Thyroid gland (tissue), 4 donors: ENCODE measurements around the gene CACNA1S. TPM values are rescaled to one million over a fixed set of nuclear protein-coding genes. Genes with fewer than 3 reads are reported as not detected.

ENCODE experiments used
- DNase-seq, 2 donors: peaks; one replicate each; pipeline ENCODE4 v3.0.0-alpha.2; 2019
- H3K27ac ChIP-seq, 3 donors: fragments of 200-600 bp; sonication (generic); 1 replicate in 2 of 3; 2 replicates in 1 of 3; pipeline ENCODE4 v1.5.1; 2016 to 2019; ENCODE audit warnings: mild to moderate bottlenecking in 1 of 3, moderate library complexity in 1 of 3
- H3K27me3 ChIP-seq: fragments of 200-600 bp; sonication (generic); one replicate; pipeline ENCODE4 v1.5.1; 2019
- H3K36me3 ChIP-seq, 2 donors: fragments of 200-600 bp; sonication (generic); one replicate each; pipeline ENCODE4 v1.5.1; 2016 to 2019
- H3K4me1 ChIP-seq, 2 donors: fragments of 200-600 bp; sonication (generic); one replicate each; pipeline ENCODE4 v1.5.1; 2017 to 2019
- H3K4me3 ChIP-seq, 3 donors: fragments of 200-600 bp; sonication (generic); replicated peaks in 1 of 3; 1 replicate in 2 of 3; 2 replicates in 1 of 3; pipeline ENCODE4 v1.5.1; 2016; ENCODE audit warnings: mild to moderate bottlenecking in 1 of 3
- H3K9me3 ChIP-seq: fragments of 200-600 bp; sonication (generic); one replicate; pipeline ENCODE4 v1.5.1; 2017
- CTCF ChIP-seq, 6 experiments: fragments of 200-600 bp in 3 of 6; fragments of 450-650 bp in 3 of 6; sonication (generic) in 3 of 6; IDR thresholded peaks; one replicate each; pipeline ENCODE4 v1.5.1; 2016 to 2019; ENCODE audit warnings: antibody characterized with exemption in 6 of 6, mild to moderate bottlenecking in 2 of 6, inconsistent platforms in 1 of 6, moderate library complexity in 1 of 6
- POLR2A ChIP-seq, 2 donors: fragments of 450-650 bp; IDR thresholded peaks; one replicate each; pipeline ENCODE4 v1.6.1; 2017; ENCODE audit warnings: antibody characterized with exemption in 2 of 2, mild to moderate bottlenecking in 2 of 2, moderate library complexity in 1 of 2
- WGBS, 2 donors: methylation state at CpG; one replicate each; pipeline ENCODE4 v1.1.5; 2017; 5-methylcytosine and 5-hydroxymethylcytosine counted together
- intact Hi-C: fragments of 100-400 bp; cut with DNase I; formaldehyde crosslinking; loops from one replicate; pipeline ENCODE4 v1.15.1; 2023
- total RNA-seq, 4 donors: library from RNA; depleted of rRNA; stranded (reverse); fragments of >200 nt; gene quantifications; one replicate each; pipeline ENCODE4 v1.2.3, GENCODE V29; 2016

CACNA1S gene
- total RNA-seq, 4 donors from 2014 or later, result not detected

- WGBS, 2 donors, result 65 to 71% methylated on average over 5 of the region's 5 CpGs
- H3K4me1 ChIP-seq, result peaks cover 0 to 22% of the 10 kb centered on the region in 2 donors
- no peaks in the 10 kb centered on the region for H3K36me3 ChIP-seq
- no peak overlapping the region for H3K27ac ChIP-seq
- intact Hi-C loops, result no loop called here
- H3K9me3 ChIP-seq, result no peaks in the 10 kb centered on the region
- no peaks in the 10 kb centered on the region for H3K27me3 ChIP-seq
- TF ChIP-seq CTCF (IDR thresholded peaks at IDR 0.05) (no peak), POLR2A (IDR thresholded peaks at IDR 0.05) (no peak)
- DNase-seq, result no peak
- no peak overlapping the region for H3K4me3 ChIP-seq
Observed at GRCh38 chr1:201015551-201016091, 96.6 kb downstream of the CACNA1S start.

- peaks cover 0 to 22% of the 10 kb centered on the region in 2 donors for H3K4me1 ChIP-seq
- no peaks in the 10 kb centered on the region for H3K36me3 ChIP-seq
- TF ChIP-seq POLR2A (IDR thresholded peaks at IDR 0.05) (no peak), CTCF (IDR thresholded peaks at IDR 0.05) (no peak)
- WGBS, 2 donors, result 89 to 94% methylated on average over 3 of the region's 3 CpGs
- H3K9me3 ChIP-seq, result no peaks in the 10 kb centered on the region
- H3K4me3 ChIP-seq, result no peak overlapping the region
- H3K27me3 ChIP-seq, result no peaks in the 10 kb centered on the region
- no peak for DNase-seq
- H3K27ac ChIP-seq, result no peak overlapping the region
- intact Hi-C loops, result no loop called here
Observed at GRCh38 chr1:201014816-201015200, 97.4 kb downstream of the CACNA1S start.

GRCh38 chr1:201013991-201014815, 98.0 kb downstream of the CACNA1S start:
- H3K36me3 ChIP-seq, result no peaks in the 10 kb centered on the region

GRCh38 chr1:201013031-201013485, 99.2 kb downstream of the CACNA1S start:
- TF ChIP-seq CTCF (IDR thresholded peaks at IDR 0.05) (no peak), POLR2A (IDR thresholded peaks at IDR 0.05) (no peak)
- Histone ChIP-seq H3K36me3 (no peaks in the 10 kb centered on the region), H3K27ac (no peak overlapping the region), H3K4me1 (peaks cover 0 to 22% of the 10 kb centered on the region in 2 donors), H3K4me3 (no peak overlapping the region), H3K27me3 (no peaks in the 10 kb centered on the region), H3K9me3 (no peaks in the 10 kb centered on the region)
- intact Hi-C loops, result no loop called here
- WGBS, 2 donors, result 65 to 89% methylated on average over 3 to 4 of the region's 4 CpGs
- DNase-seq, result no peak

More at GRCh38 chr1:201013991-201014815, 98.0 kb downstream of the CACNA1S start:
- WGBS, 2 donors, result 50 to 54% methylated on average over 30 to 33 of the region's 33 CpGs
- no peaks in the 10 kb centered on the region for H3K27me3 ChIP-seq
- DNase-seq, result no peak
- no peak overlapping the region for H3K4me3 ChIP-seq
- peaks cover 0 to 22% of the 10 kb centered on the region in 2 donors for H3K4me1 ChIP-seq
- TF ChIP-seq POLR2A (IDR thresholded peaks at IDR 0.05) (no peak), CTCF (IDR thresholded peaks at IDR 0.05) (no peak)
- H3K9me3 ChIP-seq, result no peaks in the 10 kb centered on the region
- intact Hi-C loops, result no loop called here
- H3K27ac ChIP-seq, result no peak overlapping the region

- no peak for DNase-seq
- WGBS, 2 donors, result 67 to 70% methylated on average over 1 to 3 of the region's 3 CpGs
- TF ChIP-seq CTCF (IDR thresholded peaks at IDR 0.05) (no peak), POLR2A (IDR thresholded peaks at IDR 0.05) (no peak)
- Histone ChIP-seq H3K4me1 (peaks cover 0 to 10% of the 10 kb centered on the region in 2 donors), H3K27ac (no peak overlapping the region), H3K4me3 (no peak overlapping the region), H3K9me3 (no peaks in the 10 kb centered on the region), H3K27me3 (no peaks in the 10 kb centered on the region), H3K36me3 (no peaks in the 10 kb centered on the region)
- intact Hi-C loops, result no loop called here
Observed at GRCh38 chr1:201011616-201012015, 100.6 kb downstream of the CACNA1S start.
